ENCODE data around the gene PAX2.

PAX2 gene

DNA sequence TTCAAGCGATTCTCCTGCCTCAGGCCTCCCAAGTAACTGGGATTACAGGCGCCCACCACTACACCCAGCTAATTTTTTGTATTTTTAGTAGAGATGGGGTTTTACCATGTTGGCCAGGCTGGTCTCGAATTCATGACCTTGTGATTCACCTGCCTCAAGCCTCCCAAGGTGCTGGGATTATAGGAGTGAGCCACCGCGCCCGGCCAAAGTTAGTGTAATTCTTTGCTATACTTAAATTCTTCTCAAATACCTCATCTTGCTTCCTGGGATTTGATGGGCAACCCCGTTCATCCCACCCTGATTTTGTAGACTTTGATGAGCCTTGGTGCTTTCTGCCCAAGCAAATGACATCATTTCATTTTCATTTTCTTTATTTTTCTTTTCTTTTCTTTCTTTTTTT lies 54.5 kb downstream of the PAX2 start:
- no peak for DNase-seq

- DNase-seq, result no peak
Measured at GRCh38 chr10:100800931-100801330, 55.5 kb downstream of the PAX2 start.

DNA sequence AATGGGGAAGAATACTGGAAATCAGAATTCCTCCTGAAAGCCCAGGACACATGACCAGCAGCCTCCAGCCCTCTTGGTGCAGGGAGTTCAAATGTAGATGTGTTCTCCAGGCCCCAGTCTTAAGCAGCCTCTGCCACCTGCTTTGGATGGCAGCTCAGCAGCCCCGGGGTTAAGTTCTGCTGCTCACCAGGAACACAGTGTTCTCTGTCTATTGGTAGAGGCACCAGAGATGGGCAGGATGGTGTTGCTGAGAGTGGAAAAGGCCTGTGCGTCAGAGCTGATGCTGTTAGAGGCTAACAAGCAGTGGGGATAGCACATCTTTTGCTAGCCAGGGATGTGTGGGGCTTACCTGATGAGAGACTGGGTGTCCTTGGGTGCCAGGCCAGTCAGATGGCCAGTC lies 56.8 kb downstream of the PAX2 start:
- no peak for DNase-seq

GRCh38 chr10:100802607-100803006 lies 57.2 kb downstream of the PAX2 start:
- DNase-seq, result no peak

- no peak for DNase-seq
Measured at GRCh38 chr10:100803492-100803891, 58.1 kb downstream of the PAX2 start.

DNA sequence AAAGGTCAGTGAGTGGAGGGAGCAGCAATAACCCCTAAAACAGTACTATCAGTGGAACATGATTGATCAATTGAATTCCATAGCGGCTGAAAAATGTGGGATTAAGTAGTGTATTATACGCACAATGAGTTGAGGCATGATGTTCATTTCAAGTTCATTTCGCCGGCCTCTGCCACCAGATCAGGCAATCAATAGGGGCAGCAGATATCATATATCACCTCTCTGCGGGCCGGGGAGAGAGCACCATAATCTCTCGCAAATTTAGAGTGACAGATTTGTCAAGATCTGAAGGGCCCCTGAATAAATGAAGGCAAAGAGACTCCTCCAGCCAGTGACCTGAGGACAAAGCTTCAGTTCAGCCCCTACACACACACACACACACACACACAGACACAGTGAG lies 58.5 kb downstream of the PAX2 start:
- no peak for DNase-seq

DNA sequence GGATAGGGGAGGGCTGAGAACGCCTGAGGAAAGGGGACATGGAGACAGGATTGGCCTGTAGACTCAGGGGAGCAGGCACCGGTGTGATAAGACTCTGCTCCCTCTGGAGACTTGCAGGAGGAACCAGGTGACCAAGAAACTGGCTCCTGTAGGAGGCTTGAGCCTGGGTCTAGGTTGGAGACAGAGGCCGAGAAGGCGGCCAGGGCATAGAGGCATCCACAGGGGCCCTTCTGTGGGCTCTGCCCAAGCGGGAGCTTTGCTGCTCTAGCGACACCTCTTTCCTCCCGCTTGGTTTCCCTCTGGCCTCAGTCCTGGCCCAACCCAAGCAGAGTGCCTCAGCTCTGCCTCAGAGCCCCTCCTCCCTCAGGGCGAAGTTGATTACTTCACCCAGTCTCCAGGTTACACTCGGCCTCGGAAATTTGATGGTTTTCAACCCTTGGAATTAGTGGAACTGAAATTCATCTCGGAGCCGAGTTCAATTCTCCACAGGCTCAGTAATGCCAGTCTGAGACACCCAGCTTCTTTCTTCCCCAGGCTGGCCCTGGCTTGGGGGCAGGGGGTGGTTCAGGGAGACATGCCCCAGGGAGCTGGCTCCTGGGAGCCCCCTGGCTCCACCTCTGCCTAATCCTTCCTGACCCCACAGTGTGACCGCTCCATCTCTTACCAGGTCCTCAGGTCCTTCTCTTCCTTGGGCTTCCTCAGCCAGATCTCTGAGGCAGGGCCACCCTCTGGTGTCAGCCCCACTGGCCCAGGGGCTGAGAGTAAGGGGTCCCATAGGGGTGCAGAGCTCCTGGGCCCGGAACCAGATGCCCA lies 60.4 kb downstream of the PAX2 start:
- DNase-seq, result no peak

- DNase-seq, result no peak
Measured at GRCh38 chr10:100806356-100806645, 60.9 kb downstream of the PAX2 start.

- no peak for DNase-seq
Measured at GRCh38 chr10:100807241-100807951, 62.0 kb downstream of the PAX2 start.

GRCh38 chr10:100808876-100809275 lies 63.5 kb downstream of the PAX2 start:
- no peak for DNase-seq

- DNase-seq, result no peak
Measured at GRCh38 chr10:100810091-100810834, 64.9 kb downstream of the PAX2 start.

- no peak for DNase-seq
Measured at GRCh38 chr10:100810835-100811116, 65.4 kb downstream of the PAX2 start.

GRCh38 chr10:100811261-100811660 lies 65.9 kb downstream of the PAX2 start:
- no peak for DNase-seq

DNA sequence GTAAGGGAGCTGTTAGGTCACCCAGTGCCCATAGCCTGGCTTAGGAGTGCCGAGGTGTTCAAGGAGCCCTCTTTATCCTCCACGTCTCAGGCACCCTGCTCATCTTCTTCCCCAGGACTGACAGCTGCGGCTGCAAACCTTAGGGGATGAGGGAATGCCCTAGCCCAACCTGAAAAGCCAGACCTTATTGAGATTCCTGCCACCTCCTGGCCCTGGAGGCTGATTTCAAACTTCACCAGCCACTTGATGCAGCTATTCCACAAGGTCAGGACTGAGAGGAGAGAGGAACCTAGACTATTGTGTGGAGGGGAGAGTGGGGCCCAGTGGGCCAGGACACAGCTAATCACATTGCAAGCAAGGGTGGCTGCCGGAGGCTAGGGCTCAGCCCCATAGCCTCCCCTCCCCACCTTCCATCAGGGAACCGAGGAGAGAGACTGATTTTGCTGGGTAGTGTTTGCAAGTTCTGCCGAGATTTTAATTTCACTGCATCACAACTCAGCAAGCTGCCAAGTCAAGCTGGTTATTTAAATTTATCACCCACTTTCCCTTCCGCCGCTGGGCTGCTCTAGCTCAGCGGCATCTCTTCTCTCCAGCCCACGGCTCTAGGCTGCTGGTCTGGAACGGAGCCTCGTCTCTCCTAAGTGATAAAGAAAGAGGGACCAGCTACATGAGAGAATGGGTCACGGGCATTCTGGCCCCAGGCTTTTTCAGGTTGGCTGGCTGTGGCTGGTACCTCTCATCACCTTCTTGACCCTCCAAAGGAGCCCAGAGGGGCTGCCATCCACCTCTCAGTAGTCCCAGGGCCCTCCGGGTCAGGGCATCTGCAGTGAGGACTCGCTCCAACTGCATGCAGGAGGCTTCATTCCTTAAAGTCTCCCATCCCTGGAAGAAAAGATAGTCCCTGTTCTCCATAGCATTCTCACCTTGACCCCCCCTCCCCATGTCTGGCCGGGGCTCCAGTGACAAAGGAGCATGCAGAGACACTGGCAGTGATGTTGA lies 66.7 kb downstream of the PAX2 start:
- DNase-seq, result no peak

DNA sequence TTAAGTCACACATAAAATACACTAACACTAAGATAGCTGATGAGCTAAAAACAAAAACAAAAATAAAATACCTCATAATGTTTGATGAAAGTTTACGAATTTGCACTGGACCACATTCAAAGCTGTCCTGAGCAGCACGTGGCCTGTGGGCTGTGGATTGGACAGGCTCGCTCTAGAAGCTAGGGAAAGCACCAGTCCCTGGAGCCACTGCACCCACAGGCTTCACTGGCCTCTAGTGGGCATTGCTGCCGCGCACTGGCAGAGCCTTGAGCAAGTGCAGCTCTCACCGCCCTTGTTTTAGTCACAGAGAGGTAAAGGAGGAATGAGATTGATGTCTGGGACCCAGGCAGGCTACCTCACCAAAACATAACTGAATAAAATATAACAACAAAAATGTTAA lies 67.6 kb downstream of the PAX2 start:
- peak; percentile 28 for DNase-seq

- no peak for DNase-seq
Measured at GRCh38 chr10:100814751-100815474, 69.5 kb downstream of the PAX2 start.

- no peak for DNase-seq
Measured at GRCh38 chr10:100816671-100817070, 71.3 kb downstream of the PAX2 start.

- DNase-seq, result no peak
Measured at GRCh38 chr10:100817268-100817839, 72.0 kb downstream of the PAX2 start.

GRCh38 chr10:100819424-100819823 lies 74.0 kb downstream of the PAX2 start:
- DNase-seq, result no peak

DNA sequence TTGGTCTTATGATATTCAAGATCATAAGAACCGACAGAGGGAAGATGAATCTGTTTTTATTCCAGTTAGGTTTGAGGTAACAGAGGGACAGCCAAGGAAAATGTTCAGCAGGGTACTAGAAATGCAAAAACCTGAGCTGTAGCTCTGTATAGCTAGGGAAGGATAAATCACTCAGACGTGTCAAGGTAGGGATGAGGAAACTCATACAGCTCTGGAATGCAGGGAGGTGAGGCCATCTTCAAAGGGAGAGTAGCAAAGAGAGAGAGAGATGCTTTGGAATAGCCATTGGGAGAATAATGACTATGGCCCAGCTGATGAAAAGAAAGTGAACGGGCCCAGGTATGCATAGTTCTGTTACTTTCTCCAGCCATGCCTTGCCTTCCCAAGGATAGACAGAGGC lies 77.8 kb downstream of the PAX2 start:
- DNase-seq, result no peak

- DNase-seq, result no peak
Measured at GRCh38 chr10:100824886-100825285, 79.5 kb downstream of the PAX2 start.

DNA sequence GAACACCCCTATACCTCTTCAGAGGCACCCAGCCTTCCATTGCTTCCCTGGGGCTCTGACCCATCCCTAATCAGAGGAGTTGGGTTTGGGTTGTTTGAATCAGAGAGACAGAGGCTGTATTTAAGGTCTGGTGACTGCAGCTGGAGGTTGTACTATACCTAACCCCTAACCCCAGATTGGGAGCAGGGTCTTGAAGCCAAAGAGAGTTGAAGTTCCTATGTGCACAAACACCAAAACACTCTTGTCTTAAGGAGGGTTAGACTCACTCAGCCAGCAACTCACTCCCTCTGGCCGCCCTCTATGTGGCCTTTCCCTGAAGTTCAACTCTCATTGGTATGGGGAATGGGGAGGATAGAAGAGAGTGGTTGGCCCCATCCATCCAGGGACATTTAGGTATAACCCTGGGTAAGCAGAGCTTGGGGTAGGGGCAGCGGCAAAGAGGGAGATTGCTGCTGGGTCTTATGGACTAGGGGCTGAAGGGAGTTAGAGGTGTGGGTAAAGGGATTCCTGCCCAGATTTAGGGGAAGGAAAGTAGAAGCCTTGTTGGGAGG lies 80.0 kb downstream of the PAX2 start:
- no peak for DNase-seq

All from DMS53 (cell line).